Panc1 (cell line): ENCODE measurements around the gene MRPL24.

Source experiments
- CTCF ChIP-seq: fragments of 450-650 bp; IDR thresholded peaks from 2 replicates; pipeline ENCODE4 v1.5.1; 2017; ENCODE audit warnings: mild to moderate bottlenecking
- REST ChIP-seq, 2 experiments: IDR thresholded peaks; 2 replicates each; pipeline ENCODE4 v1.6.1; 2011 to 2012; ENCODE audit warnings: low read depth in 2 of 2, control low read depth in 1 of 2, low read length in 1 of 2, mild to moderate bottlenecking in 1 of 2, moderate library complexity in 1 of 2; ENCODE audit not compliant: insufficient read depth in 1 of 2

GRCh38 chr1:156728599-156729462 is 12.1 kb downstream of the MRPL24 start, which contains the start of gene ISG20L2:
- TF ChIP-seq CTCF (no peak), REST (IDR thresholded peaks at IDR 0.05; ENCODE audit: insufficient read depth in 1 of 2, low read depth in 2 of 2, low read length in 1 of 2) (no peak; a peak in 1 of 4 replicates)
